DND-41 (cell line): ENCODE data around the gene SCTR.

Source experiments
- CTCF ChIP-seq: IDR thresholded peaks from 2 replicates; pipeline ENCODE4 v1.5.1; 2012; ENCODE audit warnings: borderline replicate concordance, low read length, moderate library complexity, mild to moderate bottlenecking; ENCODE audit not compliant: poor library complexity, severe bottlenecking; ENCODE audit errors: extremely low read depth
- EZH2 ChIP-seq: IDR thresholded peaks from 3 replicates; pipeline ENCODE4 v1.6.1; 2012; ENCODE audit warnings: borderline replicate concordance, low read depth, mild to moderate bottlenecking, moderate library complexity, low read length, inconsistent platforms; ENCODE audit not compliant: severe bottlenecking

GRCh38 chr2:119488245-119489214 is 35.8 kb downstream of the SCTR start:
- TF ChIP-seq CTCF (no peak), EZH2 (no peak)
